NCI-H510A treated with DMSO at 0.1 percent for 48 hours (cell line): ENCODE results near the gene PCNT.

Source experiments
- DNase-seq: peaks from one replicate; lab custom pipeline; 2025; lab: John Stamatoyannopoulos, UW

Gene PCNT

DNA sequence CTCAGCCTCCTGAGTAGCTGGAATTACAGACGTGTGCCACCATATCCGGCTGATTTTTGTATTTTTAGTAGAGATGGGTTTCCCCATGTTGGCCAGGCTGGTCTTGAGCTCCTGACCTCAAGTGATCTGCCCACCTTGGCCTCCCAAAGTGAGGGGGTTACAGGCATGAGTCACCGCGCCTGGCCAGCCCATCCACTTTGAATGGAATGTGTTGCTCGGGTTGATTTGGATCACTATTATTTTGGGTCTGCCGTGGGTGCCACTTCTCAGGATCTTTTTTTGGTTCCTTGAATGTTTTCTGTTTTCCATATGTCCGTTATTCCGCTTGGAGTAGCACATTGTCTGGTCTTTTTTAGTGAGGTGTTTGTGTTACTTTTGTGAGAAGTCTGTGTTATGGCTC lies 17.0 kb downstream of the PCNT start:
- DNase-seq, result no peak

DNA sequence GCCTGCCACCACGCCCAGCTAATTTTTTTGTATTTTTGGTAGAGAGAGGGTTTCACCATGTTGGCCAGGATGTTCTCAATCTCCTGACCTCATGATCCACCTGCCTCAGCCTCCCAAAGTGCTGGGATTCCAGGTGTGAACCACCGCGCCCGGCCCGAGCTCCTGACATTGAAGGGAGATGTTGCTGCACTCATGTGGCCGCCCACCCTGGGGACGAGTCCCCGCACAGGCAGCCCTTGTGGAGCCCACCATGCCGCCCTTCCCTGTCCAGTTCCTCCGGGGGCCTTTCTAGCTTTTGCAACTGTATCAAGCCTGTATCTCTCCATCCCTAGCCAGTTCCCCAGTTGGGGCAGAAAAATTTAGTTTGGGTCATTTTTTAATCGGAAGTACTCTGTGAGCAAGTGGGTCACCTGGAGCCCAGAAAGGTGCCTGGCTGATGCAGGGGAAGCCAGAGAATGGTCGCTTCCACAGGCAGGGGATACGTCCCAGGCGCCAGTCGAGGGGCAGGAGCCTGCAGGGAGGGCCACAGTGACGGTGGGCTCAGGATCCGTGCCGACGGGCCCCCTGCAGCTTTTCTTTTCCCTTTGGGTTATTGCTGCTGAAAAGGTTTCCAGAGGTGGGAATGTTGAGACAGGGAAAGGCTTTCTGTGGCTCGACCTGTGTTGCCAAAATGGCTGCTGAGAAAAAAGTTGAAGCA lies 20.4 kb downstream of the PCNT start:
- no peak for DNase-seq

GRCh38 chr21:46345861-46346260 lies 21.9 kb downstream of the PCNT start:
- no peak for DNase-seq

DNA sequence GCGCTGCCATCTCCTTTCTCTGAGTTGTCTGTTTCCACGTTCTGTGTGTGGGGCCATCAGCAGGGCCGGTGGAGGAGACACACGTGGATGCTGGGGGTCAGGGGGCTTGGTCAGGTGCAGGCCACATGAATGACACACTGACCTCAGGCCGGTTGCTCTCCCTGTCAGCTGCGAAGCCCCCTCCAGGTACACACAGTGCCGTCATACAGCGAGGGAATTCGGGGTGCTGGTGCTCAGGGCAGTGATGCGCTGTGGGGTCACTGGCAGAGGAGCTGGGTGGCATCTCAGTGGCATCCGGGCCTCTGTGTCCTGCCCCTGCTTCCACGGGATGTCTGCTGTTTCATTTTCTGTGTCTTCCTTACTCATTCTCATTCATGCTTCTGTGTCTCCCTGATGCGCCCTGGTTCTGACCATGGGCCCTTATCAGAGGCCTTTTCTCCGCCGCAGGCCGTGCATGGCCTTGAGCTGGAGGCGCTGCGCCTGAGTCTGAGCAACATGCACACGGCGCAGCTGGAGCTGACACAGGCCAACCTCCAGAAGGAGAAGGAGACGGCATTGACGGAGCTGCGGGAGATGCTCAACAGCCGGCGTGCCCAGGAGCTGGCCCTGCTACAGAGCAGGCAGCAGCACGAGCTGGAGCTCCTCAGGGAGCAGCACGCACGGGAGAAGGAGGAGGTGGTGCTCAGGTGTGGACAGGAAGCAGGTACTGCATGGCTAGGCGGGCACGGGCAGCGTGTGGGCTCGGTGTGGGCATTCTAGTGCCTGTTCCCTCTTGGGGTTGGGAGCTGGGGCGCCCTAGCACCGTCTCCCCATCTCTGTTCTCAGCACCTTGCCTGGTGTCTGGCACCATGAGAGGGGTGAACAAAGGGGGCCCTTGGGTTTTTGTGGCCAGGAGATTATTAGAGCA lies 22.6 kb downstream of the PCNT start:
- DNase-seq, result no peak

DNA sequence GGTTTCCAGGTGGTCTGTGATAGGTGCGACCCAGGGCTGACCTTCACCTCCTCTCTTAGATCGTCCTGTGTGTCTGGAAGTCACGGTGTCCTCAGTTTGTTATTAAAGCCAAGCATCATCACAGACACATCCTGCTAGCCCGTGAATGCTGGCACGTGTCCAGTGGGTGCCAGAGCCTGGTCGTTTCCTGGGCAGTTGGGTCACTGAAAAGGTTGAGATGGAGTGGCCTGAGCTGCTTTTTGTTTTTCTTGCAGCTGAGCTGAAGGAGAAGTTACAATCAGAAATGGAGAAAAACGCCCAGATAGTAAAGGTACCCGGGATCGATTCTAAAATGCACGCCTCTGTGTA lies 23.2 kb downstream of the PCNT start:
- DNase-seq, result no peak

DNA sequence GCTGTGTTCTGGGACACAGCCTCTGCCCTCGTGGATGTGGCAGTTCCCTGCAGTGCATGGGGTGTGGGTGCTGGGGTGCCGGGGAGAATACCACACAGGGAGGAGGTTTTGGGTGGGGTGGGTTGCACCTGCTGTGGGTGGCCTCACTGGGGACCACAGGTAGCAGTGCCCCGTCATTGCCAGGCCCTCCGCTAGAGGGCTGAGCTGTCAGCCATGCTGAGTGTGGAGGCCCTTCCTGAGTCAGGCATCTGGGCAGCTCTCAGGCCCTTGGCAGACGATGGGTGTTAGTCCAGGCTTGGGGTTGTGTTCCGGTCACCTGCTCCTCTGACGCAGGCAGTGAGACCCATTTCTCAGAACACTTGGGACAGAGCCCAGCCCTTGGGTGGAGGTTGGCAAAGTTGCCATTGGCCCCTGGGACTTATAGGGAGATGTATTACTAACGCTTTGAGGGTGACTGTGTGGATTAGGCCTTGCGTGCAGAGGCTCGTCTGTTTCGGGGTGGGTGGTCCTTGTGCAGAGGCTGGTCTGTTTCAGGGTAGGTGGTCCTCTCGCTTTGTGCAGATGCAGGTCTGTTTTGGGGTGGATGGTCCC lies 23.9 kb downstream of the PCNT start:
- no peak for DNase-seq

GRCh38 chr21:46349134-46349760 lies 25.3 kb downstream of the PCNT start:
- DNase-seq, result no peak

DNA sequence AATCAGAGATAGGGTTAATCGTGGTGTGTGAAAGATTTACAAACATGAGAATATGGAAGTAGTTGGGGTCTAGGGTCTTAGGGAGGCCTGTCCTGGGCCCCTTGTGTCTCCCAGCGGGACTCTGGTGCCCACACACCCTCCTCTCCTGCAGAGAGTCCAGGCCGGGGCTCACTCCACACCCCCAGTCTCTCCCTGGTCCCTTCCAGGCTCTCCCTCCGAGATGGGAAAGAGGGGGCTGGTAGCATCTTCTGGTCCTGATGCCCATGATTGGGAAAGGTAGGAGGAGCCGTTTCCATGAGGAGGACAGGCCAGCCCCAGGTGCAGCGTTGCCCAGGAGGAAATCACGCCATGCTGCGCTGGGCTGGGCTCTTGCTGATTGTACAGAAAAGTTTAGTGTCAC lies 26.6 kb downstream of the PCNT start:
- no peak for DNase-seq

DNA sequence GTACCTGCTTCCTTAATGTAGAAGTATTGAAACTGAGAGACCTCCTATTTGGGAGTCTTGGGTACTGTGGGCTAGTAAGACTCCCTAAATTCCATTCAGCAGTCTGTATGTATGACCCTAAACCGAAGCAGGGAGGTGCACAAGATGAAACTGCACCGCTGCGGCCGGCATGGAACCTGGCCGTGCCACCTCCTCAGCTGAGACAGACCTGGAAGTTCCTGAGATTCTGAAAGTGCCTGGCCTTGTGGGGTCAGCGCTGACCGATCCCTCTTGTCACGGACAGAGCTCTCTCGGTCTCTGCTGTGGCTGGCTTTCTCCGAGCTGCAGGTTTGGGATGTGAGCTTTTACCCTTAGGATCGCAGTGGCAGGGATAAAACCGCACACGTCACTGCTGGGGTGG lies 27.0 kb downstream of the PCNT start:
- DNase-seq, result no peak

DNA sequence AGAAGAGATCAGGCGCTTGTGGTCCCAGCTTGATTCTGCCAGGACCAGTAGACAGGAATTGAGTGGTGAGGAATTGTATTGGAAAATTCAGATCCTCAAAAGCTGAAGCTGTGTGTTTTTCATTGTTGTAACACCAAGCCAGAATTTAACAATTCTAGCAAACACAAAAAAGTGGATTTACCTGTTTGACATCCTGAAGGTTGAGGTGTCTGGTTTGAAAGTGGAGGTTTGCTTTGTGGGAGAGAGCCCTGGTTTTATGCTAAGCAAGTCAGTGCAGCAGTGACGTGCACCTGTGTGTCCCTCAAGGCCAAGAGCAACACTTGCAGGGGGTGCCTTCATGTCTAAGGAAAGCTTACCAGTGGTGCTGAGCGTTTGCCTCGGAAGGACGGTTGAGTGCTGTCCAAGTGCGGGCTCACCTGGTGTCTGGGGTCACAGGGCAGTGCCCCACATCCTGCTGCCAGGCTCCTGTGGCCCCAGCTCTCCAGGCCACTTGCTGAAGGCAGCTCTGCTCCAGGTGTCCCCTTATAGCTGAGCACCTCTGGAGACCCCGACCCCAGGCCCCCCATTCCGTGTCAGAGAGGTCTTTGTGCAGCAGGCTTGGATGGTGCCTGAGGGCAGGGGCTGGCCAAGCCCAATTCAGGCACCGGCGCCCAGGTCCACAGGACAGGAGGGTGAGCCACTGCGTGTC lies 27.7 kb downstream of the PCNT start:
- DNase-seq, result no peak

DNA sequence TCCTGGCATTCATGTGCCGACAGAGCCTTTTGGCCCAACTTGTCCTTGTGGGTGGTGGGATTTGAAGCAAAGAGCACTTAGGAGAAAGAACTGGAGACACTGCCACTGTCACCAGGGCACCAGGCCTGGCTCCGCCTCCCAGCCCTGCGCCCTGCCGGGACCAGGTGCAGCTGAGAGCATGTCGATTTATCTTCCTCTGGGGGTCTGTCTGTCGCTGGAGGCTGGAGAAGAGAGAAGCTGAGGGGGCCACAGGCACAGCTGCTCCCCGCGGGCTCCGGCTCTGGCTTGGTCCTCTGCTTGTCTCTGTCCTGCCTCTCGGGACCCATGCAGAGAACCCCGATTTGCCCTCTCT lies 28.2 kb downstream of the PCNT start:
- DNase-seq, result no peak

GRCh38 chr21:46352913-46353312 lies 29.0 kb downstream of the PCNT start:
- no peak for DNase-seq

- no peak for DNase-seq
Observed at GRCh38 chr21:46354046-46354445, 30.1 kb downstream of the PCNT start.

GRCh38 chr21:46354518-46354917 lies 30.6 kb downstream of the PCNT start:
- DNase-seq, result no peak

DNA sequence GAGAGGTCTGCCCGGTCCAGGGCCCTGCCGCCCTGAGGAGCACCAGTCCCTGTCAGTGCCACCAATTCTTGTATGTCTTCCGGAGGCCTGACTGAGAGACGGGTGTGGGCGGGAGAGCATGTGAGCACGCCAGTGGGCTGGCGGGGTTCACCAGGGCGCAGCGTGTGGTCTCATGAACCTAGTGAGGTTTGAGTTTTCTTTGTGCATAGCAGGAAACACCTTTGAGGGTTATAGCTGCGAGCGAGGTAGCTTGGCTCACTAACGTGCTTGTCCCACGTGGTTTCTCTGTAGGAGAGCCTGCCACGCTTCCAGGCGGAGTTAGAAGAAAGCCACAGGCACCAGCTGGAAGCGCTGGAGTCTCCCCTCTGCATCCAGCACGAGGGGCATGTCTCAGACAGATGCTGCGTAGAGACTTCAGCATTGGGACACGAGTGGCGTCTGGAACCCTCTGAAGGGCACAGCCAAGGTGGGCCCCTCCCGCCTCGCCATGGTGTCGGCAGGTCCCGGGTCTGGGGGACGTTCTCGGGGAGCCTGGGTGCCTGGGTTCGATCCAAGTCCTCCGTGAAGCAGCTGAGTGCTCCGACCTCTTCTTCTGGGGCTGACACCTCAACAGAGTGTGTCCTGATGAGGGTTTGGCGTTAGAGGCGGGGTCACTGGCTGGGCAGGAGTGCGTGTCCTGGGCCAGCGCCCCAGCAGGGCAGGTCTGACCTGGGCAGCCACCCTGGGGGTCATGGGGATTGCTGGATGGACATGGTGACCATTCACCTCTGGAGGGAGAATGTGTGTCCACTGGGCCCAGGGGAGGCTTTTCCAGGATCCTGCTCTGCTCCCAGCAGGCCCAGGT lies 31.4 kb downstream of the PCNT start:
- DNase-seq, result no peak

- no peak for DNase-seq
Observed at GRCh38 chr21:46356005-46356338, 32.0 kb downstream of the PCNT start.

- DNase-seq, result no peak
Observed at GRCh38 chr21:46356494-46357334, 32.8 kb downstream of the PCNT start.

GRCh38 chr21:46357335-46357604 lies 33.3 kb downstream of the PCNT start:
- DNase-seq, result no peak

- DNase-seq, result no peak
Observed at GRCh38 chr21:46357684-46358425, 33.9 kb downstream of the PCNT start.

GRCh38 chr21:46361176-46361575 lies 37.2 kb downstream of the PCNT start:
- DNase-seq, result no peak
